GM21447 (cell line): ENCODE measurements around the gene ASPG.

Source experiments
- ATAC-seq: cut with Tn5 transposase; IDR thresholded peaks from one replicate; pipeline ENCODE4 v1.9.1; 2021; ENCODE audit not compliant: unreplicated experiment

The ASPG gene

GRCh38 chr14:104134061-104134965, 48.8 kb downstream of the ASPG start:
- ATAC-seq: no peak

- no peak for ATAC-seq
These were observed 49.8 kb downstream of the ASPG start for GRCh38 chr14:104135121-104135903.

GRCh38 chr14:104135904-104136471, 50.5 kb downstream of the ASPG start:
- no peak for ATAC-seq

- no peak for ATAC-seq
These were observed 51.2 kb downstream of the ASPG start for GRCh38 chr14:104136472-104137296.

GRCh38 chr14:104137297-104138097, 52.0 kb downstream of the ASPG start:
- ATAC-seq: no peak

GRCh38 chr14:104138098-104138717, 52.7 kb downstream of the ASPG start, which contains the start of gene KIF26A:
KIF26A (plus strand) TSS chr14:104138587; CDS start chr14:104138723, 136 bp downstream.
- ATAC-seq: no peak

- no peak for ATAC-seq
These were observed 53.4 kb downstream of the ASPG start for GRCh38 chr14:104138718-104139459.

GRCh38 chr14:104139460-104140212, 54.1 kb downstream of the ASPG start:
- ATAC-seq: no peak

- no peak for ATAC-seq
These were observed 54.6 kb downstream of the ASPG start for GRCh38 chr14:104140213-104140462.

- no peak for ATAC-seq
These were observed 55.2 kb downstream of the ASPG start for GRCh38 chr14:104140463-104141331.

- no peak for ATAC-seq
These were observed 56.2 kb downstream of the ASPG start for GRCh38 chr14:104141621-104142091.

- no peak for ATAC-seq
These were observed 56.8 kb downstream of the ASPG start for GRCh38 chr14:104142136-104142945.

- no peak for ATAC-seq
These were observed 57.5 kb downstream of the ASPG start for GRCh38 chr14:104142946-104143470.

- ATAC-seq: no peak
These were observed 58.3 kb downstream of the ASPG start for GRCh38 chr14:104143521-104144452.

GRCh38 chr14:104144453-104144790, 58.9 kb downstream of the ASPG start:
- ATAC-seq: no peak
